ENCODE results near the gene SPIRE2. TPM values are rescaled to one million over a fixed set of nuclear protein-coding genes. Genes with fewer than 3 reads are reported as not detected.
A peak's percentile ranks its signal among the peaks of the same experiment; 100 is the strongest.

The SPIRE2 gene
- total RNA-seq, 1 donor from 2014 or later, result 0.79 TPM

- H3K36me3 ChIP-seq (ENCODE audit: control insufficient read depth, insufficient read depth, low read length), result peaks cover 40% of the 10 kb centered on the region
- peak; percentile 95 for FAIRE-seq
- TF ChIP-seq CTCF (IDR thresholded peaks at IDR 0.05; ENCODE audit: insufficient read depth, low read length, severe bottlenecking), result no peak
Observed at GRCh38 chr16:89895482-89896250, 67.4 kb downstream of the SPIRE2 start.

GRCh38 chr16:89897204-89897603, 68.9 kb downstream of the SPIRE2 start:
- Histone ChIP-seq H3K36me3 (ENCODE audit: control insufficient read depth, insufficient read depth, low read length) (peaks cover 36% of the 10 kb centered on the region), H3K27me3 (ENCODE audit: control insufficient read depth, insufficient read depth, low read length) (no peaks in the 10 kb centered on the region), H3K4me3 (ENCODE audit: low read depth, low read length) (no peak overlapping the region)
- DNase-seq (ENCODE audit: low read depth), result no peak
- TF ChIP-seq CTCF (IDR thresholded peaks at IDR 0.05; ENCODE audit: insufficient read depth, low read length, severe bottlenecking), result no peak
- FAIRE-seq, result no peak

More at GRCh38 chr16:89895482-89896250, 67.4 kb downstream of the SPIRE2 start:
- no peak overlapping the region for H3K4me3 ChIP-seq (ENCODE audit: low read depth, low read length)
- H3K27me3 ChIP-seq (ENCODE audit: control insufficient read depth, insufficient read depth, low read length), result no peaks in the 10 kb centered on the region
- no peak for DNase-seq (ENCODE audit: low read depth)

GRCh38 chr16:89898201-89898967, 70.1 kb downstream of the SPIRE2 start:
- no peak for TF ChIP-seq CTCF (IDR thresholded peaks at IDR 0.05; ENCODE audit: insufficient read depth, low read length, severe bottlenecking)
- H3K27me3 ChIP-seq (ENCODE audit: control insufficient read depth, insufficient read depth, low read length), result no peaks in the 10 kb centered on the region
- FAIRE-seq, result no peak
- H3K4me3 ChIP-seq (ENCODE audit: low read depth, low read length), result no peak overlapping the region
- peaks cover 36% of the 10 kb centered on the region for H3K36me3 ChIP-seq (ENCODE audit: control insufficient read depth, insufficient read depth, low read length)
- DNase-seq (ENCODE audit: low read depth), result no peak

GRCh38 chr16:89899879-89900481, 71.7 kb downstream of the SPIRE2 start:
- no peak for FAIRE-seq
- DNase-seq (ENCODE audit: low read depth), result no peak
- H3K36me3 ChIP-seq (ENCODE audit: control insufficient read depth, insufficient read depth, low read length), result peaks cover 36% of the 10 kb centered on the region
- H3K27me3 ChIP-seq (ENCODE audit: control insufficient read depth, insufficient read depth, low read length), result no peaks in the 10 kb centered on the region
- no peak for TF ChIP-seq CTCF (IDR thresholded peaks at IDR 0.05; ENCODE audit: insufficient read depth, low read length, severe bottlenecking)
- no peak overlapping the region for H3K4me3 ChIP-seq (ENCODE audit: low read depth, low read length)

- H3K27me3 ChIP-seq (ENCODE audit: control insufficient read depth, insufficient read depth, low read length), result no peaks in the 10 kb centered on the region
- DNase-seq (ENCODE audit: low read depth) (no peak), FAIRE-seq (no peak)
- H3K36me3 ChIP-seq (ENCODE audit: control insufficient read depth, insufficient read depth, low read length), result peaks cover 36% of the 10 kb centered on the region
- TF ChIP-seq CTCF (IDR thresholded peaks at IDR 0.05; ENCODE audit: insufficient read depth, low read length, severe bottlenecking), result no peak
- H3K4me3 ChIP-seq (ENCODE audit: low read depth, low read length), result no peak overlapping the region
Observed at GRCh38 chr16:89900885-89901284, 72.6 kb downstream of the SPIRE2 start.
